Transverse colon (tissue), 4 donors: ENCODE data around the gene TMEM255B.

ENCODE experiments used
- CTCF ChIP-seq, 5 experiments: fragments of 200-600 bp in 3 of 5; fragments of 450-650 bp in 2 of 5; sonication (generic) in 3 of 5; IDR thresholded peaks; 1 replicate in 2 of 5; 2 replicates in 3 of 5; pipeline ENCODE4 v1.5.1; 2016 to 2017; ENCODE audit warnings: antibody characterized with exemption in 5 of 5, inconsistent platforms in 3 of 5, mild to moderate bottlenecking in 2 of 5, moderate library complexity in 1 of 5
- EP300 ChIP-seq: sonication (generic); formaldehyde crosslinking; IDR thresholded peaks from one replicate; pipeline ENCODE4 v1.6.1; 2017; ENCODE audit warnings: antibody characterized with exemption, low read depth
- POLR2A ChIP-seq: fragments of 450-650 bp; IDR thresholded peaks from one replicate; pipeline ENCODE4 v1.6.1; 2016; ENCODE audit warnings: antibody characterized with exemption, mild to moderate bottlenecking, moderate library complexity
- POLR2AphosphoS5 ChIP-seq, 3 donors: sonication (generic); formaldehyde crosslinking; IDR thresholded peaks; one replicate each; pipeline ENCODE4 v1.6.1; 2016; ENCODE audit warnings: antibody characterized with exemption in 3 of 3

- no peak for TF ChIP-seq POLR2AphosphoS5 (IDR thresholded peaks at IDR 0.05)
- no peak for TF ChIP-seq CTCF (IDR thresholded peaks at IDR 0.05)
- no peak for TF ChIP-seq POLR2A
- no peak for TF ChIP-seq EP300
Observed at GRCh38 chr13:113783966-113784644, 25.1 kb downstream of the TMEM255B start.
